Astrocyte of the cerebellum (primary cell): ENCODE data around the gene ST6GALNAC5.
A peak's percentile ranks its signal among the peaks of the same experiment; 100 is the strongest.
"Not testable (repeated sequence)": the region's sequence is repeated elsewhere in the genome, so short reads cannot be mapped to it uniquely, and the experiment has no call there.

Experiments used
- DNase-seq: peaks from one replicate; pipeline ENCODE4 v3.0.0-alpha.2; 2011; ENCODE audit warnings: low read depth
- H3K4me3 ChIP-seq: 2 replicates; pipeline ENCODE4 v1.5.1; 2011; ENCODE audit warnings: mild to moderate bottlenecking, low read depth, low read length, moderate library complexity
- CTCF ChIP-seq: IDR thresholded peaks from 2 replicates; pipeline ENCODE4 v1.5.1; 2012; ENCODE audit warnings: low read length, low read depth, moderate library complexity, mild to moderate bottlenecking; ENCODE audit errors: missing control alignments
- in situ Hi-C: cut with HindIII; loops from 2 replicates; pipeline ENCODE4 v1.10.0; 2017; ENCODE audit warnings: low sequenced_read_pairs

Gene ST6GALNAC5

GRCh38 chr1:76867342-76868130 is at the start of gene ST6GALNAC5:
TSS of gene ST6GALNAC5 (plus strand) at chr1:76867480.
- no peak for TF ChIP-seq CTCF
- in situ Hi-C loops: no loop called here
- H3K4me3 ChIP-seq: peak within 1 kb of the TSS; percentile 57
- DNase-seq: peak; percentile 11

- in situ Hi-C loops: no loop called here
- DNase-seq: no peak
- no peak for TF ChIP-seq CTCF
- H3K4me3 ChIP-seq: no peak overlapping the region
Observed at GRCh38 chr1:76820028-76820427, 47.3 kb upstream of the ST6GALNAC5 start.

- H3K4me3 ChIP-seq, in situ Hi-C loops, DNase-seq: not testable (repeated sequence)
Observed at GRCh38 chr1:76822961-76823360, 44.3 kb upstream of the ST6GALNAC5 start.

- TF ChIP-seq CTCF: no peak
- no peak for DNase-seq
- no peak overlapping the region for H3K4me3 ChIP-seq
- in situ Hi-C loops: no loop called here
Observed at GRCh38 chr1:76824106-76824505, 43.2 kb upstream of the ST6GALNAC5 start.

- TF ChIP-seq CTCF: no peak
- H3K4me3 ChIP-seq: no peak overlapping the region
- DNase-seq: peak; percentile 53
- in situ Hi-C loops: no loop called here
Observed at GRCh38 chr1:76826072-76826845, 41.0 kb upstream of the ST6GALNAC5 start.

GRCh38 chr1:76827066-76827465 is 40.2 kb upstream of the ST6GALNAC5 start:
- peak; percentile 24 for DNase-seq
- no peak overlapping the region for H3K4me3 ChIP-seq
- in situ Hi-C loops: no loop called here
- TF ChIP-seq CTCF: no peak

GRCh38 chr1:76830373-76830772 is 36.9 kb upstream of the ST6GALNAC5 start:
- no peak overlapping the region for H3K4me3 ChIP-seq
- in situ Hi-C loops: no loop called here
- DNase-seq: no peak
- TF ChIP-seq CTCF: no peak
